Fibroblast of the conjunctiva (primary cell): ENCODE data around the gene SRGAP3.
A peak's percentile ranks its signal among the peaks of the same experiment; 100 is the strongest.

Experiments
- DNase-seq: peaks from one replicate; pipeline ENCODE4 v3.0.0-alpha.2; 2010; ENCODE audit warnings: low read depth

Gene SRGAP3

GRCh38 chr3:9047452-9048346, 201.7 kb downstream of the SRGAP3 start:
- DNase-seq = no peak

DNA sequence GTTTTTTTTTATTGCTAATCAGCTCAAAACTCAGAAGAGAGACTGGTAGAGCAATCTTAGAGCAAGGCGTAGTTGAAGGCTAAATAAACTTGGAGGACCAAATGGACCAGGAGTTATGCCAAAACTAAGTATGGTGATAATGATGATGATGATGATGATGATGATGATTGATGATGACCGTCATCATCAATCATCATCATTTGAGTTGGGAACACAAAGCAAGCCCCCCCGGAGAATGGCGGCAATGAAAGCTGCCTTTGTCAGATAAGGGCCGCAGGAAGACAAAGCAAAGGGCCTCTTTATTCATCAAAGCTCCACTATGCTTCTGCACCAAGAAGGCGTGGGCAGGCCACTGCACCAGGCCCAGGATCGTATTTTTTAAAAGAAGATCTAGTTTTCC, 204.1 kb downstream of the SRGAP3 start:
- no peak for DNase-seq

- DNase-seq = no peak
These were observed 206.4 kb downstream of the SRGAP3 start for GRCh38 chr3:9043063-9043462.

GRCh38 chr3:9041626-9042025, 207.8 kb downstream of the SRGAP3 start:
- DNase-seq = no peak

DNA sequence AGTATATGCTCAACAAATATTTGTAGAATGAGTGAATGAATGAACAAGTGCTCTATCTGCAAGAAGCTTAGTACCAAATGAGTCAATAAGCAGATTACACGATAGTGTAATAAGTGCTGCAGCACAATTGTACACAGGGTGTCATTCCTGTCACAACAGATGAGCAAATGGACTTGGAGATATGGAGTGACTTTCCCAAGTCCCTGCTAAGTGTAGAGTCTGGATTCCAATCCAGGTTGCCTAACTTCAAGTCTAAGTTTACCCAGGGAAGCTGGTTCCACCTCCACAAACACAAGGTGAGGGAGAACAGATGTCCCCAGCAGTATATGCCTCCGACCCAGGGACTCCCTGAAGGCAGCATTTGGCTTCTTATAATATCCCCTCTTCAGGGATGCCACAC, 208.4 kb downstream of the SRGAP3 start:
- no peak for DNase-seq

- no peak for DNase-seq
These were observed 212.2 kb downstream of the SRGAP3 start for GRCh38 chr3:9037144-9037711.

- peak; percentile 72 for DNase-seq
These were observed 212.9 kb downstream of the SRGAP3 start for GRCh38 chr3:9036404-9037131.

GRCh38 chr3:9035961-9036360, 213.5 kb downstream of the SRGAP3 start:
- no peak for DNase-seq

- no peak for DNase-seq
These were observed 214.0 kb downstream of the SRGAP3 start for GRCh38 chr3:9035473-9035872.

DNA sequence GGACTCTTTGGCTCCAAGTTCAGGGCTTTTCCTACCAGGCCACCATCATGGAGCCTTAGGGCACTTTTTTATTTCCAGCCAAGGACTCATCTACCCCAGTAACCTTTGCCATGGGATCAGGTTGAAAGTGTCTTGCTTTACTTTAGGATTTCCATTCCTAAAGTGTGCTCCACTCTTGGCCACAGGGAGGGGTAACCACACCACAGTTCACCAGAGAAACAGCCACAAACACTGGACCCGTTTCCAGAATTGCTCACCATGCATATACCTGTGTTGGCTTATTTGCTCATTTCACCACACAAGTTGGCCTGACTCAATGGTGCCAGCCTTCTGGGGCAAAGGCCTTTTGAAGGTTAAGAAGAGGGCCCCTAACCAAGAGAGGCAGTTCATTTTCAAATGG, 215.6 kb downstream of the SRGAP3 start:
- DNase-seq = no peak

DNA sequence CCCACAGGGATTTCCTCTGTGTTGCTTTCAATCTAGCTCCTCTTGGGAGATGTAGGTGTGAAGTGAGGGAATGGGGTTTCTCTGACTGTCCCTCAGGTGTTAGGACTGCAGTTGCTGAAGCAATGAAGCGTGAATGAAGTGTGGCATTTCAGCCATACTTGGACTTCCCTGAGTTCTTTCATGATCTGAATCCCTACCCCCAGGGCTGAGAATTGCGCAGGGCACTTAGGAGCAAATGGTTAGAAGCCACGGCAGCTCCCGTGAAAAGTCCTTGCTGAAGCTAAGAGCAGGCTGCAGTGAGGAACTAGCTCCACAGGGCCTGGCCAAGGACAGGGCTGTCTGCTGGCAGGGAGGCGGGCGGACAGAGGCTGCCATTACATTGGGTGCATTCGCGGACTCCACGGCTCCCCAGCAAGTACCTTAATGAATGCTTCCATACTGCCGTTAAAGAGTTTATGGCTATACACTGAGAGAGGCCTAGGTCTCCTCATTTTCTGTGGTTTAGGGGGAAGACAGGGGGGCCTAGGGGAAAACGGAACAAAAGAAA, 217.1 kb downstream of the SRGAP3 start:
- DNase-seq = no peak

DNA sequence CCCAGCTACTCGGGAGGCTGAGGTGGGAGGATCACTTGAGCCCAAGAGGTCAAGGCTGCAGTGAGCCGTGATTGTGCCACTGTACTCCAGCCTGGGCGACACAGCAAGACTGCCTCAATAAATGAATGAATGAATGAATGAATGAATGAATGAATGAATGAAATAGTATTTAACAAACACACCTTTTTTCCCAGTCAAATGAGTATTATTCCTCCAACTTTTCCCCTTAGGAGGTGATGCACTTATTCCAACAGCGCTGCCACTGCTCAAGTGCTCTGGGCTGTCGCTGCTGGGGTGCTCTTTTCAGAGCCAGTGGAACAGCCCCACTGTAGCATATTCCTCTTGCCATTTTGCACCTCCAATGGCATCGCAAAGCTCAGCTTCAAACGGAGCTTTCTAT, 219.4 kb downstream of the SRGAP3 start:
- no peak for DNase-seq

- DNase-seq = peak; percentile 61
These were observed 221.3 kb downstream of the SRGAP3 start for GRCh38 chr3:9028134-9028533.

- no peak for DNase-seq
These were observed 223.0 kb downstream of the SRGAP3 start for GRCh38 chr3:9026320-9027045.

- DNase-seq = no peak
These were observed 225.1 kb downstream of the SRGAP3 start for GRCh38 chr3:9024341-9024740.

- DNase-seq = no peak
These were observed 226.2 kb downstream of the SRGAP3 start for GRCh38 chr3:9023226-9023590.

GRCh38 chr3:9022305-9023225, 226.9 kb downstream of the SRGAP3 start:
- DNase-seq = no peak

DNA sequence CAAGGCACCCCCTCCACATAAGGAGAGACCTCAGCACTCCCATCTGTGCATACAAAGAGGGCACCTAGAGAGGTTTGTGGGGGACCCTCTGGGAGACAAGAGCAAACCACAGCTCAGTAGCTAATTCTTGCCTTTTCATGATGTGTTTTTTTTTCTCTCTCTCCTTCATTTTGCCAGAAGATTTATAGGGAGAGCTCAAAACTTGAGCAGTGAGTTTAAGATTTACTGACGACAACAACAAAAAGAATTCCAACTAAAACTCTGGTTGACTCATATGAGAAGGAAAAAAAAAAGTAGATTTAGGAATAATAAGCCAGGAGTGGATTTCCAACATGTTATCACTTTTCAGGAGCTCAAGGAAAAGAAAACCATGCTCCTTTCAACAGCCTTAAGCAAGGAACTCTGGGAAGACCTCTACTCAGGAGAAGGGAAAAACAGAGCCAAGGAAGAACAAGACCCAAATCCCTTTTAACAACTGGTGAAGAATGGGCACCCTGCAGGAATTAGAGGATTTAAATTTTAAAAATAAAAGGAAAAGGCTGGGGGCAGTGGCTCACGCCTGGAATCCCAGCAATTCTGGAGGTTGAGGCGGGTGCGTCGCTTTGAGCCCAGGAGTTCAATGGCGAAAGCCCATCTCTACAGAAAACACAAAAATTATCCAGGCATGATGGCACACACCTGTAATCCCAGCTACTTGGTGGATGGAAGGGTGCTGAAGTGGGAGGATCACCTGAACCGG, 228.0 kb downstream of the SRGAP3 start:
- DNase-seq = no peak

GRCh38 chr3:9020426-9020825, 229.0 kb downstream of the SRGAP3 start:
- no peak for DNase-seq

- DNase-seq = no peak
These were observed 230.0 kb downstream of the SRGAP3 start for GRCh38 chr3:9019259-9019961.
